Measurements from ENCODE around the gene ADAMTSL5. TPM values are rescaled to one million over a fixed set of nuclear protein-coding genes. Genes with fewer than 3 reads are reported as not detected.

The ADAMTSL5 gene
- total and polyA plus RNA-seq, 2 donors (not counting 1 experiment from before 2014, with no cell fraction given), result 3.1 to 4.7 TPM

- TF ChIP-seq, protein P1, sequence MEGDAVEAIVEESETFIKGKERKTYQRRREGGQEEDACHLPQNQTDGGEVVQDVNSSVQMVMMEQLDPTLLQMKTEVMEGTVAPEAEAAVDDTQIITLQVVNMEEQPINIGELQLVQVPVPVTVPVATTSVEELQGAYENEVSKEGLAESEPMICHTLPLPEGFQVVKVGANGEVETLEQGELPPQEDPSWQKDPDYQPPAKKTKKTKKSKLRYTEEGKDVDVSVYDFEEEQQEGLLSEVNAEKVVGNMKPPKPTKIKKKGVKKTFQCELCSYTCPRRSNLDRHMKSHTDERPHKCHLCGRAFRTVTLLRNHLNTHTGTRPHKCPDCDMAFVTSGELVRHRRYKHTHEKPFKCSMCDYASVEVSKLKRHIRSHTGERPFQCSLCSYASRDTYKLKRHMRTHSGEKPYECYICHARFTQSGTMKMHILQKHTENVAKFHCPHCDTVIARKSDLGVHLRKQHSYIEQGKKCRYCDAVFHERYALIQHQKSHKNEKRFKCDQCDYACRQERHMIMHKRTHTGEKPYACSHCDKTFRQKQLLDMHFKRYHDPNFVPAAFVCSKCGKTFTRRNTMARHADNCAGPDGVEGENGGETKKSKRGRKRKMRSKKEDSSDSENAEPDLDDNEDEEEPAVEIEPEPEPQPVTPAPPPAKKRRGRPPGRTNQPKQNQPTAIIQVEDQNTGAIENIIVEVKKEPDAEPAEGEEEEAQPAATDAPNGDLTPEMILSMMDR (conservative IDR thresholded peaks at IDR 0.05 in 1 of 2, IDR thresholded peaks at IDR 0.05 in 1 of 2; ENCODE audit: low read depth in 1 of 2, low read length in 2 of 2), result no peak
- TF ChIP-seq EZH2 (IDR thresholded peaks at IDR 0.05; ENCODE audit: low read length, missing control alignments), result no peak
- Histone ChIP-seq H3K27ac (ENCODE audit: insufficient read depth, low read length) (no peak overlapping the region), H3K9me3 (ENCODE audit: control insufficient read depth, insufficient read depth, low read depth, low read length) (no peaks in the 10 kb centered on the region), H4K20me1 (ENCODE audit: control insufficient read depth, extremely low read depth, insufficient read depth, low read length) (no peaks in the 10 kb centered on the region), H2AFZ (ENCODE audit: low read length) (no peak overlapping the region), H3K9ac (ENCODE audit: insufficient read depth, low read length) (no peak overlapping the region), H3K4me3 (replicated peaks in 1 of 4; ENCODE audit: control extremely low read depth in 1 of 4, insufficient read depth in 1 of 4, low read depth in 3 of 4, low read length in 4 of 4) (no peak overlapping the region), H3K79me2 (ENCODE audit: control insufficient read depth, insufficient read depth, low read length) (no peaks in the 10 kb centered on the region), H3K27me3 (ENCODE audit: control insufficient read depth, insufficient read depth, low read length) (peaks cover 47% of the 10 kb centered on the region), H3K36me3 (ENCODE audit: control insufficient read depth, insufficient read depth, low read length) (no peaks in the 10 kb centered on the region), H3K4me2 (ENCODE audit: extremely low read depth, insufficient read depth, low read length) (no peak overlapping the region), H3K4me1 (ENCODE audit: control insufficient read depth, extremely low read depth, insufficient read depth, low read length) (peaks cover 3% of the 10 kb centered on the region)
- no peak for DNase-seq (ENCODE audit: low read depth in 2 of 2)
Observed at GRCh38 chr19:1467490-1468273, 45.1 kb downstream of the ADAMTSL5 start.

- TF ChIP-seq, protein P1 (conservative IDR thresholded peaks at IDR 0.05 in 1 of 2, IDR thresholded peaks at IDR 0.05 in 1 of 2; ENCODE audit: low read depth in 1 of 2, low read length in 2 of 2), result no peak
- no peak for TF ChIP-seq EZH2 (IDR thresholded peaks at IDR 0.05; ENCODE audit: low read length, missing control alignments)
- Histone ChIP-seq H3K27ac (ENCODE audit: insufficient read depth, low read length) (no peak overlapping the region), H3K9ac (ENCODE audit: insufficient read depth, low read length) (no peak overlapping the region), H3K27me3 (ENCODE audit: control insufficient read depth, insufficient read depth, low read length) (peaks cover 43% of the 10 kb centered on the region), H3K9me3 (ENCODE audit: control insufficient read depth, insufficient read depth, low read depth, low read length) (no peaks in the 10 kb centered on the region), H3K4me1 (ENCODE audit: control insufficient read depth, extremely low read depth, insufficient read depth, low read length) (peaks cover 3% of the 10 kb centered on the region), H2AFZ (ENCODE audit: low read length) (no peak overlapping the region), H4K20me1 (ENCODE audit: control insufficient read depth, extremely low read depth, insufficient read depth, low read length) (no peaks in the 10 kb centered on the region), H3K79me2 (ENCODE audit: control insufficient read depth, insufficient read depth, low read length) (no peaks in the 10 kb centered on the region), H3K4me2 (ENCODE audit: extremely low read depth, insufficient read depth, low read length) (no peak overlapping the region), H3K4me3 (replicated peaks in 1 of 4; ENCODE audit: control extremely low read depth in 1 of 4, insufficient read depth in 1 of 4, low read depth in 3 of 4, low read length in 4 of 4) (no peak overlapping the region), H3K36me3 (ENCODE audit: control insufficient read depth, insufficient read depth, low read length) (no peaks in the 10 kb centered on the region)
- no peak for DNase-seq (ENCODE audit: low read depth in 2 of 2)
Observed at GRCh38 chr19:1467215-1467489, 45.7 kb downstream of the ADAMTSL5 start.

GRCh38 chr19:1466461-1467214, 46.2 kb downstream of the ADAMTSL5 start:
- Histone ChIP-seq H2AFZ (ENCODE audit: low read length) (no peak overlapping the region), H3K4me1 (ENCODE audit: control insufficient read depth, extremely low read depth, insufficient read depth, low read length) (peaks cover 3% of the 10 kb centered on the region), H3K4me2 (ENCODE audit: extremely low read depth, insufficient read depth, low read length) (no peak overlapping the region), H4K20me1 (ENCODE audit: control insufficient read depth, extremely low read depth, insufficient read depth, low read length) (no peaks in the 10 kb centered on the region), H3K79me2 (ENCODE audit: control insufficient read depth, insufficient read depth, low read length) (no peaks in the 10 kb centered on the region), H3K27ac (ENCODE audit: insufficient read depth, low read length) (no peak overlapping the region), H3K36me3 (ENCODE audit: control insufficient read depth, insufficient read depth, low read length) (no peaks in the 10 kb centered on the region), H3K27me3 (ENCODE audit: control insufficient read depth, insufficient read depth, low read length) (peaks cover 38% of the 10 kb centered on the region), H3K4me3 (replicated peaks in 1 of 4; ENCODE audit: control extremely low read depth in 1 of 4, insufficient read depth in 1 of 4, low read depth in 3 of 4, low read length in 4 of 4) (no peak overlapping the region), H3K9me3 (ENCODE audit: control insufficient read depth, insufficient read depth, low read depth, low read length) (no peaks in the 10 kb centered on the region), H3K9ac (ENCODE audit: insufficient read depth, low read length) (no peak overlapping the region)
- DNase-seq (ENCODE audit: low read depth in 2 of 2), result no peak
- peak; percentile 85 for TF ChIP-seq EZH2 (IDR thresholded peaks at IDR 0.05; ENCODE audit: low read length, missing control alignments)
- TF ChIP-seq, protein P1 (conservative IDR thresholded peaks at IDR 0.05 in 1 of 2, IDR thresholded peaks at IDR 0.05 in 1 of 2; ENCODE audit: low read depth in 1 of 2, low read length in 2 of 2), result no peak

Data from fibroblast of lung (primary cell).